H1 (cell line): ENCODE results near the gene BOLA2. TPM values are rescaled to one million over a fixed set of nuclear protein-coding genes. Genes with fewer than 3 reads are reported as not detected.

ENCODE experiments used
- polyA plus RNA-seq, 7 experiments: library from polyadenylated mRNA; depleted of rRNA in 3 of 7; stranded (reverse) in 5 of 7; unstranded in 2 of 7; fragments of >200 nt in 5 of 7; fragments of 200-250 nt in 2 of 7; gene quantifications; 1 replicate in 5 of 7; 2 replicates in 1 of 7; 4 replicates in 1 of 7; pipeline versions ENCODE4 v1.2.1 to v1.2.3, GENCODE V29; 2011 to 2013; ENCODE audit warnings: missing spikeins in 2 of 7, mixed read lengths in 2 of 7
- small RNA-seq: library from polyadenylated mRNA; stranded (forward); fragments of <200 nt; extraction: miRNeasy Mini kit (QIAGEN cat#:217004); gene quantifications from one replicate; pipeline ENCODE3, GENCODE V24; 2013; ENCODE audit not compliant: insufficient read depth
- total RNA-seq: library from RNA; stranded (reverse); fragmentation: NEBNext Ultra II Directional; extraction: Animal tissue kit (Norgen Biotek cat#: 25700); gene quantifications from 2 replicates; pipeline ENCODE4 v1.2.1, GENCODE V29; 2021

The BOLA2 gene
- total and polyA plus RNA-seq, 2 of the 8 experiments (the other 6 are each of a cell fraction or from before 2014, with no cell fraction given) = 13.0 to 61.1 TPM

Small RNAs within 50 kb of the gene (small RNA-seq; reads per million reads assigned to genes)
- gene AC133555.2 = not detected

Other genes with a start within 250 kb of the BOLA2 start
- gene NPIPB11, start 47.6 kb downstream of the BOLA2 start, total RNA-seq = 1.6 and 2.2 TPM in 2 replicates
- gene NPIPB11, start 47.6 kb downstream of the BOLA2 start, polyA plus RNA-seq (2011; rRNA removed) = 3.4 and 5.6 TPM in 2 replicates
- gene SLX1B, start 182 bp upstream of the BOLA2 start, total RNA-seq = 47.9 and 71.6 TPM in 2 replicates
- 101 and 141 TPM in 2 replicates for gene SLX1B, start 182 bp upstream of the BOLA2 start, polyA plus RNA-seq (2011; rRNA removed)
- gene SULT1A4, start 5.6 kb upstream of the BOLA2 start, total RNA-seq = 0.82 and 4.1 TPM in 2 replicates
- gene SULT1A4, start 5.6 kb upstream of the BOLA2 start, polyA plus RNA-seq (2011; rRNA removed) = 1.4 and 1.7 TPM in 2 replicates
- 39.8 and 50.9 TPM in 2 replicates for gene NPIPB12, start 52.1 kb upstream of the BOLA2 start, total RNA-seq
- 43.6 and 44.8 TPM in 2 replicates for gene NPIPB12, start 52.1 kb upstream of the BOLA2 start, polyA plus RNA-seq (2011; rRNA removed)
- 1.6 and 1.8 TPM in 2 replicates for gene SPN, start 208.9 kb upstream of the BOLA2 start, total RNA-seq
- gene SPN, start 208.9 kb upstream of the BOLA2 start, polyA plus RNA-seq (2011; rRNA removed) = 1.3 and 1.5 TPM in 2 replicates
- gene QPRT, start 224.8 kb upstream of the BOLA2 start, total RNA-seq = 102 and 106 TPM in 2 replicates
- 89.0 and 119 TPM in 2 replicates for gene QPRT, start 224.8 kb upstream of the BOLA2 start, polyA plus RNA-seq (2011; rRNA removed)